ENCODE data around the gene PSMB11. TPM values are rescaled to one million over a fixed set of nuclear protein-coding genes. Genes with fewer than 3 reads are reported as not detected.

The PSMB11 gene
- total and polyA plus RNA-seq, 2 donors (not counting 3 experiments of a cell fraction or from before 2014, with no cell fraction given) = not detected

DNA sequence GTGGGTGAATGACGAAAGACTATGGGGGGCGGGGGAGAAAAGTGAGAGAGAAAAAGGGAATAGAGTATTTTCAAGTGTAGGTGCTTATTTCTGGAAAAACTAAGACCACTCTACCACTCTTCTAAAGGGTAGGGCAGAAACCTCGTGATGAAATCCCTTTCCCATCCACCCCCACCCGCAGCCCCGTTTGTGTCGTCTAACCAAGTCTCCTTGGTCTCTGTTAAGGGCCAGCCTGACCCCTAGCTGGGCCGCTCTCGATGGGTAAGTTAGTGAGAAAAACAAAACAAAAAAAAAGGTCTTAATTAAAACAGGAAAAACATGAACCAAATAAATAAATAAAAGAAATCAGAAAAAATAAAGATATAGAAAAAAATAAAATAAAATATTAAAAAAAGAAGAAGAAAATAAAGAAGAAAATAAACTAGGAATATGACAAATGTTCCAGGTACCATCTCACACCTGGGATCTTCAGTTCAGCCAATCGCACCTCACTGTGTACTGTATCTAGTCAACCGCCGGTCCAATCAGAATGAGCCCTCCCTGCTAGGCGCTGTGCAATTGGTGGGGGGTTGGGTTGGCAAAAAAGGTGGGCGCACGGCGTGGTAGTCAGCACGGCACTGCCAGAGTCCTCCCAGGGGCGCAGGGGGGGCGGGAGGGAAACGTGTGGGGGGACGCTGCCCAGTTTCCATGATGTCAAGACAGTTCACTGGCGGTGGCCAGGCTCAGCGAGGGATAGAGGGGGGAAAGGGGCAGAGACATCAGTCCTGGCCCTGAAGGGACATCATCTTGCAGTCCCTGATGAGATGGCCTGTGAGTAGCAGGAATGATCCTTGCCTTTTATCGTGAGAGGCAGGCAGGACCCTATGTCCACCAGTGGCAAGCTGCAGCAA is 25.1 kb downstream of the PSMB11 start:
- FAIRE-seq (no peak), DNase-seq (ENCODE audit: low read depth, low spot score) (no peak)
- Histone ChIP-seq H2AFZ (ENCODE audit: low read depth, low read length) (no peak overlapping the region), H3K79me2 (ENCODE audit: control insufficient read depth, insufficient read depth, low read length) (peaks cover 57% of the 10 kb centered on the region), H3K4me2 (ENCODE audit: insufficient read depth, low read length) (no peak overlapping the region), H3K27ac (ENCODE audit: insufficient read depth, low read depth, low read length) (no peak overlapping the region), H3K9me3 (replicated peaks; ENCODE audit: control insufficient read depth, insufficient read depth, low read length) (no peaks in the 10 kb centered on the region), H3K36me3 (ENCODE audit: control insufficient read depth in 2 of 2, extremely low read depth in 1 of 2, insufficient read depth in 2 of 2, low read length in 2 of 2) (peaks cover 41 to 44% of the 10 kb centered on the region in 2 experiments), H3K27me3 (ENCODE audit: control insufficient read depth in 2 of 2, insufficient read depth in 2 of 2, low read length in 2 of 2) (no peaks in the 10 kb centered on the region), H3K9ac (replicated peaks; ENCODE audit: extremely low read depth, insufficient read depth, low read length) (no peak overlapping the region), H3K9me1 (replicated peaks; ENCODE audit: control insufficient read depth, extremely low read depth, insufficient read depth, low read length) (no peaks in the 10 kb centered on the region), H4K20me1 (replicated peaks; ENCODE audit: control insufficient read depth, extremely low read depth, insufficient read depth, low read length) (peaks cover 4% of the 10 kb centered on the region), H3K4me3 (replicated peaks in 1 of 3; ENCODE audit: insufficient read depth in 1 of 3, low read depth in 1 of 3, low read length in 3 of 3) (no peak overlapping the region), H3K4me1 (ENCODE audit: control insufficient read depth, extremely low read depth, insufficient read depth, low read length) (peaks cover 43% of the 10 kb centered on the region)
- no TSS peak for BruUV-seq (replicated peaks)
- dilution Hi-C loops (cut with MboI; ENCODE audit: extremely low pct_ligation_motif_present, low sequenced_read_pairs) (loop anchor here (10.0 kb wide), 1 partner anchor 82 kb away; the partner anchor contains the start of gene AJUBA), intact Hi-C loops (cut with micrococcal nuclease) (no loop called here)
- ChIA-PET POLR2A (no interaction called here), CTCF (interaction anchor here (1.3 to 2.0 kb wide), 6 partner anchors 11 to 60 kb away, joined by 3 to 141 read pairs (median 26); partner anchors contain the start of gene CDH24)
- no peak for TF ChIP-seq JUN (IDR thresholded peaks at IDR 0.05; ENCODE audit: borderline replicate concordance, insufficient read depth, insufficient read length, low read depth)
- no peak for TF ChIP-seq FOS (IDR thresholded peaks at IDR 0.05; ENCODE audit: borderline replicate concordance, insufficient read depth, low read length)
- TF ChIP-seq, protein P1, sequence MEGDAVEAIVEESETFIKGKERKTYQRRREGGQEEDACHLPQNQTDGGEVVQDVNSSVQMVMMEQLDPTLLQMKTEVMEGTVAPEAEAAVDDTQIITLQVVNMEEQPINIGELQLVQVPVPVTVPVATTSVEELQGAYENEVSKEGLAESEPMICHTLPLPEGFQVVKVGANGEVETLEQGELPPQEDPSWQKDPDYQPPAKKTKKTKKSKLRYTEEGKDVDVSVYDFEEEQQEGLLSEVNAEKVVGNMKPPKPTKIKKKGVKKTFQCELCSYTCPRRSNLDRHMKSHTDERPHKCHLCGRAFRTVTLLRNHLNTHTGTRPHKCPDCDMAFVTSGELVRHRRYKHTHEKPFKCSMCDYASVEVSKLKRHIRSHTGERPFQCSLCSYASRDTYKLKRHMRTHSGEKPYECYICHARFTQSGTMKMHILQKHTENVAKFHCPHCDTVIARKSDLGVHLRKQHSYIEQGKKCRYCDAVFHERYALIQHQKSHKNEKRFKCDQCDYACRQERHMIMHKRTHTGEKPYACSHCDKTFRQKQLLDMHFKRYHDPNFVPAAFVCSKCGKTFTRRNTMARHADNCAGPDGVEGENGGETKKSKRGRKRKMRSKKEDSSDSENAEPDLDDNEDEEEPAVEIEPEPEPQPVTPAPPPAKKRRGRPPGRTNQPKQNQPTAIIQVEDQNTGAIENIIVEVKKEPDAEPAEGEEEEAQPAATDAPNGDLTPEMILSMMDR (IDR thresholded peaks at IDR 0.05; ENCODE audit: extremely low read depth in 1 of 2, insufficient read depth in 1 of 2, low read depth in 1 of 2, low read length in 2 of 2) = no peak
- TF ChIP-seq, protein P2, sequence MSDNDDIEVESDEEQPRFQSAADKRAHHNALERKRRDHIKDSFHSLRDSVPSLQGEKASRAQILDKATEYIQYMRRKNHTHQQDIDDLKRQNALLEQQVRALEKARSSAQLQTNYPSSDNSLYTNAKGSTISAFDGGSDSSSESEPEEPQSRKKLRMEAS (IDR thresholded peaks at IDR 0.05; ENCODE audit: insufficient read depth, insufficient read length) = no peak
- TF ChIP-seq POLR2AphosphoS5 (IDR thresholded peaks at IDR 0.05; ENCODE audit: insufficient read depth, low read depth, low read length) = no peak
- TF ChIP-seq EZH2 (IDR thresholded peaks at IDR 0.05; ENCODE audit: borderline replicate concordance, low read depth, low read length, severe bottlenecking) = no peak
- no peak for TF ChIP-seq GATA2 (IDR thresholded peaks at IDR 0.05; ENCODE audit: insufficient read depth, insufficient read length, low read depth, low read length)
- TF ChIP-seq POLR2A (IDR thresholded peaks at IDR 0.05; ENCODE audit: low read depth, low read length) = no peak
- no peak for TF ChIP-seq MYC (IDR thresholded peaks at IDR 0.05; ENCODE audit: low read depth, low read length)
